K562 (cell line): Measurements from ENCODE around the gene PRKG1. TPM values are rescaled to one million over a fixed set of nuclear protein-coding genes. Genes with fewer than 3 reads are reported as not detected.

ENCODE experiments used
- ATAC-seq: fragments of 200-7000 bp; cut with Tn5 transposase; 3 replicates; pipeline ENCODE4 v1.9.1; 2020; ENCODE audit warnings: moderate library complexity
- BruUV-seq: library from RNA; stranded (reverse); fragments of 400-500 nt; replicated peaks from 2 replicates; lab custom pipeline; 2021; lab: Mats Ljungman, UMichigan
- CTCF ChIA-PET: fragments of 300-600 bp; formaldehyde crosslinking; extraction: SDS; loops from one replicate; lab custom pipeline; 2021; ENCODE audit warnings: low intra/inter-chr PET ratio; lab: Yijun Ruan, JAX
- POLR2A ChIA-PET: fragments of 300-600, 350-650 bp; sonication (Branson Sonifier 250); formaldehyde crosslinking; extraction: SDS; loops from one replicate; lab custom pipeline; 2021; ENCODE audit warnings: antibody characterized with exemption, inconsistent platforms; lab: Yijun Ruan, JAX
- DNase-seq, 4 experiments: peaks; one replicate each; pipeline versions ENCODE4 v3.0.0 to v3.0.0-alpha.2; 2011 to 2018; ENCODE audit warnings: low spot score in 3 of 4, mixed read lengths in 3 of 4; ENCODE audit errors: extremely low read depth in 1 of 4
- FAIRE-seq: peaks from 2 replicates; lab custom pipeline; 2011; peaks lifted over from hg19 to GRCh38; lab: Jason Lieb, UNC
- H2AFZ ChIP-seq: 2 replicates; pipeline ENCODE4 v1.6.0; 2011; ENCODE audit warnings: low read depth, low read length, control low read depth, inconsistent platforms
- H3K27ac ChIP-seq: fragments of 200-600 bp; 3 replicates; pipeline ENCODE4 v1.8.0; 2011; ENCODE audit warnings: low read depth, mild to moderate bottlenecking, control low read depth, inconsistent platforms, low read length, moderate library complexity, mixed read lengths; ENCODE audit errors: extremely low read depth
- H3K27me3 ChIP-seq, 2 experiments: fragments of 300-600 bp in 1 of 2; 2 replicates in 1 of 2; 3 replicates in 1 of 2; pipeline versions ENCODE4 v1.6.0 to v1.8.0; 2011; ENCODE audit warnings: inconsistent platforms in 2 of 2, low read length in 2 of 2, mild to moderate bottlenecking in 1 of 2, mixed read lengths in 1 of 2, moderate library complexity in 1 of 2; ENCODE audit not compliant: control insufficient read depth in 2 of 2, insufficient read depth in 2 of 2
- H3K36me3 ChIP-seq: fragments of 300-600 bp; 3 replicates; pipeline ENCODE4 v1.8.0; 2011; ENCODE audit warnings: mild to moderate bottlenecking, low read length, inconsistent platforms; ENCODE audit not compliant: control insufficient read depth, insufficient read depth
- H3K4me1 ChIP-seq, 2 experiments: fragments of 200-600 bp in 1 of 2; replicated peaks in 1 of 2; 2 replicates in 1 of 2; 3 replicates in 1 of 2; pipeline versions ENCODE4 v1.5.1 to v1.8.0; 2011; ENCODE audit warnings: inconsistent platforms in 2 of 2, low read length in 2 of 2, mild to moderate bottlenecking in 1 of 2, mixed read lengths in 1 of 2, moderate library complexity in 1 of 2; ENCODE audit not compliant: control insufficient read depth in 2 of 2, insufficient read depth in 2 of 2
- H3K4me2 ChIP-seq: 2 replicates; pipeline ENCODE4 v1.6.1; 2011; ENCODE audit warnings: low read length, control low read depth, inconsistent platforms, mixed read lengths; ENCODE audit not compliant: insufficient read depth
- H3K4me3 ChIP-seq: fragments of 200-600 bp; sonication (generic), shearing (Covaris generic); 2 replicates; pipeline ENCODE4 v1.5.1; 2016; ENCODE audit warnings: control low read depth, inconsistent platforms
- H3K79me2 ChIP-seq: fragments of 200-600 bp; 3 replicates; pipeline ENCODE4 v1.8.0; 2011; ENCODE audit warnings: low read length, inconsistent platforms; ENCODE audit not compliant: control insufficient read depth, insufficient read depth
- H3K9ac ChIP-seq, 2 experiments: 2 replicates each; pipeline versions ENCODE4 v1.6.0 to v1.6.1; 2011; ENCODE audit warnings: low read depth in 2 of 2, low read length in 2 of 2, control low read depth in 1 of 2, inconsistent platforms in 1 of 2, mild to moderate bottlenecking in 1 of 2, mixed read lengths in 1 of 2; ENCODE audit not compliant: insufficient read depth in 1 of 2
- H3K9me1 ChIP-seq: one replicate; pipeline ENCODE4 v1.6.0; 2011; ENCODE audit warnings: inconsistent platforms, mild to moderate bottlenecking, low read length, moderate library complexity; ENCODE audit not compliant: control insufficient read depth, insufficient read depth
- H3K9me3 ChIP-seq: replicated peaks from 2 replicates; pipeline ENCODE4 v1.5.1; 2011; ENCODE audit warnings: low read depth, low read length, inconsistent platforms; ENCODE audit not compliant: control insufficient read depth, insufficient read depth
- H4K20me1 ChIP-seq: replicated peaks from 2 replicates; pipeline ENCODE4 v1.6.1; 2011; ENCODE audit warnings: low read length, inconsistent platforms, mixed read lengths; ENCODE audit not compliant: control insufficient read depth, insufficient read depth
- ETV6 ChIP-seq, 3 experiments: fragments of 150-350 bp in 1 of 3; sonication (generic) in 1 of 3; formaldehyde crosslinking in 1 of 3; IDR thresholded peaks; 2 replicates each; pipeline versions ENCODE4 v1.6.1 to v1.8.0; 2014 to 2022; ENCODE audit warnings: borderline replicate concordance in 2 of 3, low read depth in 2 of 3, antibody characterized with exemption in 1 of 3, low read length in 1 of 3, mild to moderate bottlenecking in 1 of 3, missing genetic modification reagents in 1 of 3
- KLF6 ChIP-seq: fragments of 250-450 bp; sonication (Bioruptor Pico); IDR thresholded peaks from 2 replicates; pipeline ENCODE4 v1.4.0; 2020; ENCODE audit warnings: mild to moderate bottlenecking, moderate library complexity, borderline replicate concordance
- PHF21A ChIP-seq: fragments of 450-650 bp; IDR thresholded peaks from 2 replicates; pipeline ENCODE4 v1.6.1; 2017; ENCODE audit warnings: low read depth, borderline replicate concordance
- RBM25 ChIP-seq: fragments of 200-400 bp; formaldehyde crosslinking; IDR thresholded peaks from 2 replicates; pipeline ENCODE4 v1.6.1; 2018; ENCODE audit warnings: low read length, low read depth, moderate library complexity; ENCODE audit not compliant: severe bottlenecking
- ZNF143 ChIP-seq: sonication (generic); formaldehyde crosslinking; IDR thresholded peaks from 2 replicates; pipeline ENCODE4 v1.9.0; 2022; ENCODE audit warnings: mild to moderate bottlenecking, missing genetic modification reagents
- ZNF3 ChIP-seq: fragments of 250-450 bp; sonication (Bioruptor Pico); IDR thresholded peaks from 2 replicates; pipeline ENCODE4 v1.5.0; 2021; ENCODE audit warnings: mild to moderate bottlenecking, moderate library complexity
- in situ Hi-C: fragments of 300-500 bp; cut with MboI; formaldehyde crosslinking; loops from 4 replicates; pipeline ENCODE4 v1.15.0; 2018; ENCODE audit warnings: inconsistent platforms, mixed read lengths
- intact Hi-C: fragments of 100-400 bp; cut with micrococcal nuclease; formaldehyde crosslinking; loops from 2 replicates; pipeline ENCODE4 v1.14.2; 2022
- polyA plus RNA-seq, 8 experiments: library from polyadenylated mRNA; depleted of rRNA in 4 of 8; stranded (reverse) in 5 of 8; unstranded in 3 of 8; fragments of >200 nt; fragmentation: Nextera tagmentation in 2 of 8; fragmentation: Illumina TruSeq in 1 of 8; extraction: Ambion mirVana in 2 of 8; extraction: Trizol in 1 of 8; gene quantifications; 2 replicates each; pipeline versions ENCODE4 v1.2.1 to v1.2.3, GENCODE V29; 2011 to 2014; ENCODE audit warnings: inconsistent platforms in 1 of 8, missing spikeins in 1 of 8
- total RNA-seq, 7 experiments: library from RNA; depleted of rRNA in 6 of 7; stranded (reverse); fragments of >200 nt in 6 of 7; fragmentation: Illumina TruSeq in 2 of 7; extraction: Trizol in 2 of 7; gene quantifications; 2 replicates each; pipeline versions ENCODE4 v1.2.1 to v1.2.3, GENCODE V29; 2011 to 2021; ENCODE audit warnings: low replicate concordance in 1 of 7
- TF ChIP-seq, protein P1 (sequence below): fragments of 200-800 bp; sonication (Bioruptor generic); IDR thresholded peaks from 2 replicates; pipeline ENCODE4 v1.6.1; 2017; ENCODE audit warnings: missing genetic modification characterization, missing compliant biosample characterization
- TF ChIP-seq, protein P2 (sequence below): fragments of 250-450 bp; sonication (Bioruptor Pico); IDR thresholded peaks from 2 replicates; pipeline ENCODE4 v1.8.0; 2022; ENCODE audit warnings: inconsistent platforms, mild to moderate bottlenecking, moderate library complexity, borderline replicate concordance

Gene PRKG1
- total and polyA plus RNA-seq, 9 of the 15 experiments (the other 6 are each of a cell fraction or from before 2014, with no cell fraction given) = 0.22 TPM; not detected in 8

DNA sequence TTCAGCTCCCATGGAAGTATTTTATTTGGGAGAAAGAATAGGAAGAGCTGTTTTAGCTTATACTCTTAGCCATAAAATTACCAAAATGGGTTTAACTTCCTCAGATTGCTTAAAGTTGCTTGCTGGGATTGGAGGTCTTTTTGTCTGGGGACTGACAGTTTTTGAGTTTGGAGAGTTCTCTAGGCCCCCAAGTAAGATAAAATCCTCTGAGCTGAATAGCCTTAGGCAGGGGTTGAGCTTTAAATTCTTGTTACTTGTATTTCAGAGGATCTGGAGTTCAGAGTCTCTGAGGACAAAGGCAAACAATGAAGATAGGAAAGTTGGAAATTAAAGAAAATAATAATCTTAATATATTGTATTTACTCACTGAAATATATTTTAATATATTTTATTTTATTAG is 945.4 kb downstream of the PRKG1 start:
- Histone ChIP-seq H3K27me3 (no peaks in the 10 kb centered on the region), H2AFZ (no peak overlapping the region), H3K4me2 (no peak overlapping the region), H3K9ac (no peak overlapping the region), H3K27ac (no peak overlapping the region), H3K9me1 (no peaks in the 10 kb centered on the region), H4K20me1 (no peaks in the 10 kb centered on the region), H3K36me3 (no peaks in the 10 kb centered on the region), H3K4me1 (no peaks in the 10 kb centered on the region), H3K79me2 (no peaks in the 10 kb centered on the region), H3K4me3 (no peak overlapping the region), H3K9me3 (no peaks in the 10 kb centered on the region)
- ChIA-PET CTCF (no interaction called here), POLR2A (no interaction called here)
- DNase-seq = no peak
- FAIRE-seq = no peak
- intact Hi-C loops = no loop called here
- no TSS peak for BruUV-seq
- no peak for ATAC-seq
- in situ Hi-C loops = no loop called here
- TF ChIP-seq KLF6 (no peak), RBM25 (no peak), ZNF143 (no peak), ETV6 (IDR thresholded peaks at IDR 0.05; ENCODE audit: borderline replicate concordance in 1 of 2, low read depth in 2 of 2, low read length in 1 of 2) (no peak), ETV6 (CRISPR knock-in tag; IDR thresholded peaks at IDR 0.05; ENCODE audit: borderline replicate concordance) (no peak), PHF21A (no peak), ZNF3 (CRISPR knock-in tag) (no peak)
- TF ChIP-seq, protein P1, sequence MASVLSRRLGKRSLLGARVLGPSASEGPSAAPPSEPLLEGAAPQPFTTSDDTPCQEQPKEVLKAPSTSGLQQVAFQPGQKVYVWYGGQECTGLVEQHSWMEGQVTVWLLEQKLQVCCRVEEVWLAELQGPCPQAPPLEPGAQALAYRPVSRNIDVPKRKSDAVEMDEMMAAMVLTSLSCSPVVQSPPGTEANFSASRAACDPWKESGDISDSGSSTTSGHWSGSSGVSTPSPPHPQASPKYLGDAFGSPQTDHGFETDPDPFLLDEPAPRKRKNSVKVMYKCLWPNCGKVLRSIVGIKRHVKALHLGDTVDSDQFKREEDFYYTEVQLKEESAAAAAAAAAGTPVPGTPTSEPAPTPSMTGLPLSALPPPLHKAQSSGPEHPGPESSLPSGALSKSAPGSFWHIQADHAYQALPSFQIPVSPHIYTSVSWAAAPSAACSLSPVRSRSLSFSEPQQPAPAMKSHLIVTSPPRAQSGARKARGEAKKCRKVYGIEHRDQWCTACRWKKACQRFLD = no peak
- TF ChIP-seq, protein P2, sequence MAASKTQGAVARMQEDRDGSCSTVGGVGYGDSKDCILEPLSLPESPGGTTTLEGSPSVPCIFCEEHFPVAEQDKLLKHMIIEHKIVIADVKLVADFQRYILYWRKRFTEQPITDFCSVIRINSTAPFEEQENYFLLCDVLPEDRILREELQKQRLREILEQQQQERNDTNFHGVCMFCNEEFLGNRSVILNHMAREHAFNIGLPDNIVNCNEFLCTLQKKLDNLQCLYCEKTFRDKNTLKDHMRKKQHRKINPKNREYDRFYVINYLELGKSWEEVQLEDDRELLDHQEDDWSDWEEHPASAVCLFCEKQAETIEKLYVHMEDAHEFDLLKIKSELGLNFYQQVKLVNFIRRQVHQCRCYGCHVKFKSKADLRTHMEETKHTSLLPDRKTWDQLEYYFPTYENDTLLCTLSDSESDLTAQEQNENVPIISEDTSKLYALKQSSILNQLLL = no peak
